Fibroblast of the aortic adventitia (primary cell): ENCODE results near the gene C2orf81. TPM values are rescaled to one million over a fixed set of nuclear protein-coding genes. Genes with fewer than 3 reads are reported as not detected.
A peak's percentile ranks its signal among the peaks of the same experiment; 100 is the strongest.

Source experiments
- DNase-seq: peaks from one replicate; pipeline ENCODE4 v3.0.0-alpha.2; 2010; ENCODE audit warnings: low read depth
- H3K4me3 ChIP-seq: 2 replicates; pipeline ENCODE4 v1.5.1; 2011; ENCODE audit warnings: low read depth, mild to moderate bottlenecking, control low read depth, low read length, moderate library complexity
- CTCF ChIP-seq: IDR thresholded peaks from 2 replicates; pipeline ENCODE4 v1.5.1; 2011; ENCODE audit warnings: mild to moderate bottlenecking, low read length, control low read depth, inconsistent platforms; ENCODE audit not compliant: insufficient read depth
- total RNA-seq: library from RNA; depleted of rRNA; stranded (reverse); fragments of >200 nt; gene quantifications from 2 replicates; pipeline ENCODE4 v1.2.3, GENCODE V29; 2012; ENCODE audit warnings: low replicate concordance

Gene C2orf81
- total RNA-seq, 1 donor, result 2.8 TPM

DNA sequence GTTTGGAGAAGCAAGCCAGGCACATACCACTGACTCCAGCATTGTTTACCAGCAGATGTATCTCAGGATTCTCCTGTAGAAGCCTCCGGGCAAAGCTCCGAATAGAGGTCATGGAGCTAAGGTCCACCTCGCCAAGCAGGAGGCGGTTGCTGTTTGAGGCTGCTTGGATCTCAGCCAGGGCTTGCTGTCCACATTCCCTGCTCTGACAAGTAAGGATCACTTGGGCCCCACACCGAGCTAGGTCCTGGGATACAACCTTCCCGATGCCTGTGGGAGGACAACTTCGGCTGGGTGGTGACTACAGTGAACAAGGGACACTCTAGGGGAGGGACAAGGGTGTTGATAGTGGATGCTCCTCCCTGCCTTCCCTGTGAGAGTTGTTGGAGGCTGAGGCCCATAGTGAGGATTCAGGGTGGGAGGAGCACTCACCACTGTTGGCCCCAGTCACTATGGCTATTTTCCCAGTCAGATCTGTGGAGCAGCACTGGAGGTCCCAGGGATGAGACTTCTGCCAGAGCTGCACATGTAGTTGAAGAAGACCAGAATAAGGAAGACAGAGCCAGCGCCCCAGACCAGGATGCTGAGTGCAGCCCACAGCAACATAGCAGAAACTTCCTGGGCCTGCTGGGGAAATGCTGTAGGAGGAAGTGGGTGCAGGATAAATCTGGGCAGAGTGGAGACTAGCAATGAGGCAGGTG lies 8.3 kb downstream of the C2orf81 start:
- H3K4me3 ChIP-seq, result no peak overlapping the region
- no peak for TF ChIP-seq CTCF
- no peak for DNase-seq

DNA sequence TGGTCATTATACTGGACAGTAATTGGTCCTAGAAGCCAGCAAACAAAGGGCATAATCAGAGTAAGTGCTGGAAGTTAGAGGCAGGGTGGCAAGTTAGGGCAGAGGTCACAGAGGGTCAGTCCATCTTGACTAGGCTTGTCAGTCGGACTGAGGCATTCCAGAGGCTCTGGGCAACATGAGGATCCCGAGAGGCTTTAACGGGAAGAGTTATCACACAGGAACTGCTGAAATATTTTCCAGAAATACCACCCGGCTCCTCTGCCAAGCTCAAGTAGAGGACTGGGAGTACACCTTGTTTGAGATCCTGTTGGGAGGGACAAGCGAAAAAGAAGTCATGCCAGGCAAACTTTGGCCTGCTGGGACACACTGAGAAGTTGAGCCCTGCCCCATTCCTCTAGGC lies 13.7 kb downstream of the C2orf81 start:
- H3K4me3 ChIP-seq, result no peak overlapping the region
- DNase-seq, result no peak
- no peak for TF ChIP-seq CTCF

- H3K4me3 ChIP-seq, result no peak overlapping the region
- TF ChIP-seq CTCF, result no peak
- DNase-seq, result no peak
Measured at GRCh38 chr2:74406035-74406434, 15.4 kb downstream of the C2orf81 start.

- no peak for TF ChIP-seq CTCF
- DNase-seq, result no peak
Measured at GRCh38 chr2:74401891-74402290, 19.5 kb downstream of the C2orf81 start.

GRCh38 chr2:74399785-74400184 lies 21.6 kb downstream of the C2orf81 start:
- H3K4me3 ChIP-seq, result no peak overlapping the region
- peak; percentile 72 for TF ChIP-seq CTCF
- peak; percentile 65 for DNase-seq

More at GRCh38 chr2:74401891-74402290, 19.5 kb downstream of the C2orf81 start:
- H3K4me3 ChIP-seq, result no peak overlapping the region

- no peak for TF ChIP-seq CTCF
- DNase-seq, result no peak
- no peak overlapping the region for H3K4me3 ChIP-seq
Measured at GRCh38 chr2:74396149-74396548, 25.3 kb downstream of the C2orf81 start.

DNA sequence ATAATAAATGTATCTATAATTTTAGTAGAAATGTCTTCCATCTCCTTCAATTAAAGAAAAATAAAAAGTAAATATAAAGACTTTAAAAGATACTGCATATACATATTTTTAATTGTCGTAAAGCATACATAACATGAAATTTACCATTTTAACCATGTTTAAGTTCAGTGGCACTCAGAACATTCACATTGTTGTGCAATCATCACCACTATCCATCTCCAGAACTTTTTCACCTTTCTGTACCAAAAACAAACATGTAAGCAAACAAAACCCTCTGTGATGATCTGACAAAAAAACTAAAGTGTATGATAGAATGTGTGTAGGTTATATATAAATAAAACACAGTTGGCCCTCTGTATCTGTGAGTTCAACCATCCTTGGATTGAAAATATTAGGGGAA lies 27.9 kb downstream of the C2orf81 start:
- TF ChIP-seq CTCF, result no peak
- DNase-seq, result no peak
- H3K4me3 ChIP-seq, result no peak overlapping the region
